Gastrocnemius medialis (tissue), 4 donors: ENCODE results near the gene TENM3. TPM values are rescaled to one million over a fixed set of nuclear protein-coding genes. Genes with fewer than 3 reads are reported as not detected.

Experiments used
- ATAC-seq, 2 donors: fragments of 150-250 bp; one replicate each; pipeline ENCODE4 v1.9.1; 2016
- DNase-seq, 2 donors: peaks; one replicate each; pipeline ENCODE4 v3.0.0-alpha.2; 2019
- H3K27ac ChIP-seq, 4 donors: fragments of 200-600 bp; sonication (generic); 1 replicate in 1 of 4; 2 replicates in 3 of 4; pipeline ENCODE4 v1.5.1; 2016 to 2018; ENCODE audit warnings: mild to moderate bottlenecking in 2 of 4, moderate library complexity in 1 of 4
- H3K27me3 ChIP-seq, 3 donors: fragments of 200-600 bp; sonication (generic) in 2 of 3; 1 replicate in 1 of 3; 2 replicates in 2 of 3; pipeline versions ENCODE4 v1.5.1 to v1.6.0; 2016 to 2019; ENCODE audit warnings: mild to moderate bottlenecking in 1 of 3, moderate library complexity in 1 of 3
- H3K36me3 ChIP-seq, 2 donors: fragments of 200-600 bp; sonication (generic) in 1 of 2; one replicate each; pipeline ENCODE4 v1.5.1; 2017 to 2018
- H3K4me1 ChIP-seq, 2 donors: fragments of 200-600 bp; sonication (generic) in 1 of 2; one replicate each; pipeline ENCODE4 v1.5.1; 2016 to 2017; ENCODE audit warnings: mild to moderate bottlenecking in 2 of 2
- H3K4me3 ChIP-seq, 4 donors: fragments of 200-600 bp; sonication (generic) in 3 of 4; 1 replicate in 1 of 4; 2 replicates in 3 of 4; pipeline ENCODE4 v1.5.1; 2016 to 2019; ENCODE audit warnings: mild to moderate bottlenecking in 2 of 4
- H3K9me3 ChIP-seq, 3 donors: fragments of 200-600 bp; sonication (generic) in 2 of 3; 1 replicate in 1 of 3; 2 replicates in 2 of 3; pipeline ENCODE4 v1.5.1; 2016 to 2019
- CTCF ChIP-seq, 5 experiments: fragments of 450-650 bp in 3 of 5; fragments of 200-600 bp in 2 of 5; sonication (generic) in 2 of 5; IDR thresholded peaks in 4 of 5; conservative IDR thresholded peaks in 1 of 5; 1 replicate in 4 of 5; 2 replicates in 1 of 5; pipeline ENCODE4 v1.5.1; 2016 to 2019; ENCODE audit warnings: antibody characterized with exemption in 5 of 5, mild to moderate bottlenecking in 3 of 5, moderate library complexity in 3 of 5
- POLR2A ChIP-seq, 2 donors: fragments of 450-650 bp; IDR thresholded peaks; one replicate each; pipeline ENCODE4 v1.6.1; 2017; ENCODE audit warnings: antibody characterized with exemption in 2 of 2, mild to moderate bottlenecking in 2 of 2, moderate library complexity in 2 of 2
- in situ Hi-C, 4 donors: fragments of 200-750 bp; cut with MboI; loops; one replicate each; pipeline versions ENCODE4 v1.15.0 to v1.8.0; 2017; ENCODE audit warnings: low sequenced_read_pairs in 4 of 4
- intact Hi-C: fragments of 100-400 bp; cut with DNase I; formaldehyde crosslinking; loops from one replicate; pipeline ENCODE4 v1.15.1; 2023; ENCODE audit warnings: low total_unique reads
- total RNA-seq, 4 donors: library from RNA; depleted of rRNA; stranded (reverse); fragments of >200 nt; gene quantifications; one replicate each; pipeline versions ENCODE4 v1.1.0 to v1.2.3, GENCODE V29; 2016

The TENM3 gene
- total RNA-seq, 4 donors from 2014 or later: 8.3 to 16.2 (median 12.3) TPM

GRCh38 chr4:182624281-182624680 lies 381.1 kb downstream of the TENM3 start:
- Histone ChIP-seq H3K27me3 (no peaks in the 10 kb centered on the region), H3K4me1 (no peaks in the 10 kb centered on the region), H3K9me3 (no peaks in the 10 kb centered on the region), H3K36me3 (no peaks in the 10 kb centered on the region), H3K27ac (no peak overlapping the region), H3K4me3 (no peak overlapping the region)
- DNase-seq (no peak), ATAC-seq (no peak)
- in situ Hi-C loops (no loop called here), intact Hi-C loops (no loop called here)
- TF ChIP-seq CTCF (IDR thresholded peaks at IDR 0.05 in 4 of 5, conservative IDR thresholded peaks at IDR 0.05 in 1 of 5): no peak
- TF ChIP-seq POLR2A (IDR thresholded peaks at IDR 0.05): no peak

GRCh38 chr4:182625193-182625592 lies 382.0 kb downstream of the TENM3 start:
- Histone ChIP-seq H3K27me3 (no peaks in the 10 kb centered on the region), H3K27ac (no peak overlapping the region), H3K36me3 (no peaks in the 10 kb centered on the region), H3K9me3 (no peaks in the 10 kb centered on the region), H3K4me3 (no peak overlapping the region), H3K4me1 (no peaks in the 10 kb centered on the region)
- in situ Hi-C loops (no loop called here), intact Hi-C loops (no loop called here)
- ATAC-seq (no peak), DNase-seq (no peak)
- no peak for TF ChIP-seq POLR2A (IDR thresholded peaks at IDR 0.05)
- TF ChIP-seq CTCF (IDR thresholded peaks at IDR 0.05 in 4 of 5, conservative IDR thresholded peaks at IDR 0.05 in 1 of 5): no peak

- DNase-seq: no peak
- Histone ChIP-seq H3K9me3 (no peaks in the 10 kb centered on the region), H3K4me1 (no peaks in the 10 kb centered on the region), H3K27ac (no peak overlapping the region), H3K36me3 (no peaks in the 10 kb centered on the region), H3K27me3 (no peaks in the 10 kb centered on the region), H3K4me3 (no peak overlapping the region)
- no peak for ATAC-seq
- intact Hi-C loops (no loop called here), in situ Hi-C loops (no loop called here)
- TF ChIP-seq CTCF (IDR thresholded peaks at IDR 0.05 in 4 of 5, conservative IDR thresholded peaks at IDR 0.05 in 1 of 5): no peak
- TF ChIP-seq POLR2A (IDR thresholded peaks at IDR 0.05): no peak
These were observed 384.8 kb downstream of the TENM3 start for GRCh38 chr4:182627996-182628395.

- TF ChIP-seq POLR2A (IDR thresholded peaks at IDR 0.05) (no peak), CTCF (IDR thresholded peaks at IDR 0.05 in 4 of 5, conservative IDR thresholded peaks at IDR 0.05 in 1 of 5) (no peak)
These were observed 385.3 kb downstream of the TENM3 start for GRCh38 chr4:182628544-182628943.

GRCh38 chr4:182629096-182629495 lies 385.9 kb downstream of the TENM3 start:
- ATAC-seq (no peak), DNase-seq (no peak)
- intact Hi-C loops (no loop called here), in situ Hi-C loops (no loop called here)
- H3K4me3 ChIP-seq: no peak overlapping the region
- H3K9me3 ChIP-seq: no peaks in the 10 kb centered on the region
- H3K27me3 ChIP-seq: no peaks in the 10 kb centered on the region
- TF ChIP-seq POLR2A (IDR thresholded peaks at IDR 0.05): no peak
- no peak for TF ChIP-seq CTCF (IDR thresholded peaks at IDR 0.05 in 4 of 5, conservative IDR thresholded peaks at IDR 0.05 in 1 of 5)
- no peak overlapping the region for H3K27ac ChIP-seq
- no peaks in the 10 kb centered on the region for H3K36me3 ChIP-seq
- H3K4me1 ChIP-seq: no peaks in the 10 kb centered on the region

More at GRCh38 chr4:182628544-182628943, 385.3 kb downstream of the TENM3 start:
- in situ Hi-C loops: no loop called here
- intact Hi-C loops: no loop called here
- Histone ChIP-seq H3K36me3 (no peaks in the 10 kb centered on the region), H3K27me3 (no peaks in the 10 kb centered on the region), H3K27ac (no peak overlapping the region), H3K9me3 (no peaks in the 10 kb centered on the region), H3K4me1 (no peaks in the 10 kb centered on the region), H3K4me3 (no peak overlapping the region)
- ATAC-seq (no peak), DNase-seq (no peak)
